ENCODE results near the gene CARD14.

Gene CARD14

GRCh38 chr17:80176757-80177156, 6.9 kb downstream of the CARD14 start:
- no peak for DNase-seq (ENCODE audit: extremely low read depth, low read depth)
- TF ChIP-seq, protein P1, sequence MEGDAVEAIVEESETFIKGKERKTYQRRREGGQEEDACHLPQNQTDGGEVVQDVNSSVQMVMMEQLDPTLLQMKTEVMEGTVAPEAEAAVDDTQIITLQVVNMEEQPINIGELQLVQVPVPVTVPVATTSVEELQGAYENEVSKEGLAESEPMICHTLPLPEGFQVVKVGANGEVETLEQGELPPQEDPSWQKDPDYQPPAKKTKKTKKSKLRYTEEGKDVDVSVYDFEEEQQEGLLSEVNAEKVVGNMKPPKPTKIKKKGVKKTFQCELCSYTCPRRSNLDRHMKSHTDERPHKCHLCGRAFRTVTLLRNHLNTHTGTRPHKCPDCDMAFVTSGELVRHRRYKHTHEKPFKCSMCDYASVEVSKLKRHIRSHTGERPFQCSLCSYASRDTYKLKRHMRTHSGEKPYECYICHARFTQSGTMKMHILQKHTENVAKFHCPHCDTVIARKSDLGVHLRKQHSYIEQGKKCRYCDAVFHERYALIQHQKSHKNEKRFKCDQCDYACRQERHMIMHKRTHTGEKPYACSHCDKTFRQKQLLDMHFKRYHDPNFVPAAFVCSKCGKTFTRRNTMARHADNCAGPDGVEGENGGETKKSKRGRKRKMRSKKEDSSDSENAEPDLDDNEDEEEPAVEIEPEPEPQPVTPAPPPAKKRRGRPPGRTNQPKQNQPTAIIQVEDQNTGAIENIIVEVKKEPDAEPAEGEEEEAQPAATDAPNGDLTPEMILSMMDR (IDR thresholded peaks at IDR 0.05; ENCODE audit: low read depth, low read length): no peak

DNA sequence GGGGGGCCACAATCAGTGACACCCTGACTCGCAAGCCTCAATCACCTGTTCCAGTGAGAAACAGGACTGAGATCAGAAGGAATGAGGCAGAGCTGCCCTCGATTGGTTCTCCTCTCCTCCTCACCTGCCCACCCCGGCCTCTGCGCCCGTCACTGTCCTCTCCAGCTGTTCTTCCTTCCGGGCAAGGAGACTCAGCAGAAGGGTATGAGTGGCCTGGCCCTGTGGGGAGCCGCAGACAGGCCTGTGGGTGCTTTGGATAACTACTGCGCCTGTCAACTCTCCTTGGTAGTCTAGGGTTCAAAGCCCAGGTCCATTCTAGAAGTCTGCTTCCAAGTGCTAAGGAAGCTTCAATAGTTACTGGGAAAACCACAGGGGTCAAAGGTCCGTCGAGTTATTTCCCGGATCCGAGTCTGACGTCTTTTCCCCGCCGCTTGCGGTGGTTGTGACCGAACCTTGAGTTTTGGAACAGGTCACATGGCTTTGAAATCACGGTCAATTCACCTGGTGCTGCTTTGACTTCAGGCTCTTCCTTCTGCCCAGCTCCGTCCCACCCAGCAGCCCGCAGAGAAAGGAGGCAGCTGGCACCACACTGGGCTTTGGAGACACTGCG, 8.3 kb downstream of the CARD14 start:
- no peak for DNase-seq (ENCODE audit: extremely low read depth, low read depth)
- TF ChIP-seq, protein P1 (IDR thresholded peaks at IDR 0.05; ENCODE audit: low read depth, low read length): no peak

- no peak for DNase-seq (ENCODE audit: extremely low read depth, low read depth)
These were observed 10.4 kb downstream of the CARD14 start for GRCh38 chr17:80180192-80180591.

DNA sequence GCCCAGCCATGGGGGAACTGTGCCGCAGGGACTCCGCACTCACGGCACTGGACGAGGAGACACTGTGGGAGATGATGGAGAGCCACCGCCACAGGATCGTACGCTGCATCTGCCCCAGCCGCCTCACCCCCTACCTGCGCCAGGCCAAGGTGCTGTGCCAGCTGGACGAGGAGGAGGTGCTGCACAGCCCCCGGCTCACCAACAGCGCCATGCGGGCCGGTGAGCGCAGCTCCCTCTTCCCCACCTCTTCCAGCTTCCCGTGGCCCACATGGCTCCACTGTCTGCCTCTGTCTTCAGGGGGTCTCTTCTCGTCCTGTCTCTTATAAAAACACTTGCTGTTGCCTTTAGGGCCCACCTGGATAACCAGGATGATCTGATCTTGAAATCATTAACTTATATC, 11.6 kb downstream of the CARD14 start:
- TF ChIP-seq, protein P1 (IDR thresholded peaks at IDR 0.05; ENCODE audit: low read depth, low read length): no peak
- no peak for DNase-seq (ENCODE audit: extremely low read depth, low read depth)

More at GRCh38 chr17:80180192-80180591, 10.4 kb downstream of the CARD14 start:
- TF ChIP-seq, protein P1 (IDR thresholded peaks at IDR 0.05; ENCODE audit: low read depth, low read length): no peak

- no peak for DNase-seq (ENCODE audit: extremely low read depth, low read depth)
These were observed 12.5 kb downstream of the CARD14 start for GRCh38 chr17:80182118-80182844.

GRCh38 chr17:80182845-80183223, 13.0 kb downstream of the CARD14 start:
- TF ChIP-seq, protein P1 (IDR thresholded peaks at IDR 0.05; ENCODE audit: low read depth, low read length): no peak
- no peak for DNase-seq (ENCODE audit: extremely low read depth, low read depth)

More at GRCh38 chr17:80182118-80182844, 12.5 kb downstream of the CARD14 start:
- TF ChIP-seq, protein P1 (IDR thresholded peaks at IDR 0.05; ENCODE audit: low read depth, low read length): no peak

Measured in AG09319 (cell line).